Suprapubic skin (tissue), 3 donors: ENCODE measurements around the gene TMEM192.

Experiments
- CTCF ChIP-seq, 2 donors: fragments of 200-600 bp in 1 of 2; fragments of 450-650 bp in 1 of 2; sonication (generic) in 1 of 2; IDR thresholded peaks; one replicate each; pipeline ENCODE4 v1.5.1; 2016 to 2019; ENCODE audit warnings: antibody characterized with exemption in 2 of 2, mild to moderate bottlenecking in 1 of 2, moderate library complexity in 1 of 2
- EP300 ChIP-seq: sonication (generic); formaldehyde crosslinking; IDR thresholded peaks from one replicate; pipeline ENCODE4 v1.6.1; 2017; ENCODE audit warnings: antibody characterized with exemption
- POLR2A ChIP-seq, 2 donors: fragments of 450-650 bp; IDR thresholded peaks; one replicate each; pipeline ENCODE4 v1.6.1; 2017; ENCODE audit warnings: antibody characterized with exemption in 2 of 2, mild to moderate bottlenecking in 2 of 2, moderate library complexity in 2 of 2

GRCh38 chr4:165137205-165137604 is 24.5 kb upstream of the TMEM192 start:
- TF ChIP-seq CTCF (IDR thresholded peaks at IDR 0.05) (no peak), EP300 (no peak), POLR2A (IDR thresholded peaks at IDR 0.05) (no peak)
